ENCODE measurements around the gene RIPPLY3.
"Not testable (repeated sequence)": the region's sequence is repeated elsewhere in the genome, so short reads cannot be mapped to it uniquely, and the experiment has no call there.

Gene RIPPLY3

GRCh38 chr21:36973986-36974850 is 32.3 kb upstream of the RIPPLY3 start:
- Mint-ChIP-seq H3K27ac (no peak overlapping the region), H3K4me3 (no peak overlapping the region), H3K9me3 (no peaks in the 10 kb centered on the region)

GRCh38 chr21:36974851-36975192 is 31.7 kb upstream of the RIPPLY3 start:
- no peaks in the 10 kb centered on the region for H3K27me3 Mint-ChIP-seq
- no peaks in the 10 kb centered on the region for H3K36me3 Mint-ChIP-seq
- H3K27ac Mint-ChIP-seq = no peak overlapping the region
- ATAC-seq (ENCODE audit: low read depth) = no peak
- peaks cover 14% of the 10 kb centered on the region for H3K4me1 Mint-ChIP-seq
- H3K9me3 Mint-ChIP-seq = no peaks in the 10 kb centered on the region
- H3K4me3 Mint-ChIP-seq = no peak overlapping the region
- DNase-seq (ENCODE audit: low spot score in 2 of 2) = no peak

More at GRCh38 chr21:36973986-36974850, 32.3 kb upstream of the RIPPLY3 start:
- Mint-ChIP-seq H3K27me3 (no peaks in the 10 kb centered on the region), H3K4me1 (peaks cover 14% of the 10 kb centered on the region), H3K36me3 (no peaks in the 10 kb centered on the region)
- no peak for ATAC-seq (ENCODE audit: low read depth)
- no peak for DNase-seq (ENCODE audit: low spot score in 2 of 2)

- DNase-seq (ENCODE audit: low spot score in 2 of 2) (no peak), ATAC-seq (ENCODE audit: low read depth) (no peak)
- peaks cover 21% of the 10 kb centered on the region for H3K4me1 Mint-ChIP-seq
- peak overlapping the region; percentile 68 for H3K27ac Mint-ChIP-seq
- H3K4me3 Mint-ChIP-seq = no peak overlapping the region
- no peaks in the 10 kb centered on the region for H3K36me3 Mint-ChIP-seq
- H3K9me3 Mint-ChIP-seq = no peaks in the 10 kb centered on the region
- H3K27me3 Mint-ChIP-seq = peaks cover 2% of the 10 kb centered on the region
These were observed 30.2 kb upstream of the RIPPLY3 start for GRCh38 chr21:36976228-36976861.

GRCh38 chr21:36976882-36977651 is 29.4 kb upstream of the RIPPLY3 start:
- peak overlapping the region; percentile 21 for H3K4me3 Mint-ChIP-seq
- no peaks in the 10 kb centered on the region for H3K36me3 Mint-ChIP-seq
- peak; percentile 27 to 56 for DNase-seq (ENCODE audit: low spot score in 2 of 2)

GRCh38 chr21:36980280-36981048 is 26.0 kb upstream of the RIPPLY3 start:
- Mint-ChIP-seq H3K27me3 (peaks cover 4% of the 10 kb centered on the region), H3K9me3 (no peaks in the 10 kb centered on the region), H3K27ac (no peak overlapping the region), H3K4me3 (peak overlapping the region; percentile 89), H3K36me3 (no peaks in the 10 kb centered on the region), H3K4me1 (peaks cover 21% of the 10 kb centered on the region)
- no peak for DNase-seq (ENCODE audit: low spot score in 2 of 2)
- ATAC-seq (ENCODE audit: low read depth) = peak; percentile 46

More at GRCh38 chr21:36976882-36977651, 29.4 kb upstream of the RIPPLY3 start:
- Mint-ChIP-seq H3K9me3 (no peaks in the 10 kb centered on the region), H3K27ac (peak overlapping the region; percentile 68), H3K4me1 (peaks cover 21% of the 10 kb centered on the region), H3K27me3 (peaks cover 2% of the 10 kb centered on the region)
- peak; percentile 77 for ATAC-seq (ENCODE audit: low read depth)

GRCh38 chr21:36981049-36981391 is 25.5 kb upstream of the RIPPLY3 start:
- H3K4me1 Mint-ChIP-seq = peaks cover 21% of the 10 kb centered on the region
- DNase-seq (ENCODE audit: low spot score in 2 of 2) = no peak
- ATAC-seq (ENCODE audit: low read depth) = no peak
- H3K9me3 Mint-ChIP-seq = no peaks in the 10 kb centered on the region
- H3K4me3 Mint-ChIP-seq = peak overlapping the region; percentile 89
- peaks cover 4% of the 10 kb centered on the region for H3K27me3 Mint-ChIP-seq
- H3K27ac Mint-ChIP-seq = no peak overlapping the region
- H3K36me3 Mint-ChIP-seq = no peaks in the 10 kb centered on the region

GRCh38 chr21:36981977-36982700 is 24.4 kb upstream of the RIPPLY3 start:
- no peak overlapping the region for H3K27ac Mint-ChIP-seq
- H3K36me3 Mint-ChIP-seq = no peaks in the 10 kb centered on the region
- H3K4me1 Mint-ChIP-seq = peaks cover 13% of the 10 kb centered on the region
- DNase-seq (ENCODE audit: low spot score in 2 of 2) (no peak), ATAC-seq (ENCODE audit: low read depth) (no peak)
- no peak overlapping the region for H3K4me3 Mint-ChIP-seq
- no peaks in the 10 kb centered on the region for H3K9me3 Mint-ChIP-seq
- peaks cover 4% of the 10 kb centered on the region for H3K27me3 Mint-ChIP-seq

GRCh38 chr21:36985751-36986594 is 20.5 kb upstream of the RIPPLY3 start:
- Mint-ChIP-seq H3K27me3 (peaks cover 2% of the 10 kb centered on the region), H3K36me3 (no peaks in the 10 kb centered on the region), H3K9me3 (no peaks in the 10 kb centered on the region), H3K4me3 (no peak overlapping the region), H3K27ac (no peak overlapping the region), H3K4me1 (peaks cover 2% of the 10 kb centered on the region)
- DNase-seq (ENCODE audit: low spot score in 2 of 2) (no peak), ATAC-seq (ENCODE audit: low read depth) (no peak)

- H3K27me3 Mint-ChIP-seq = peaks cover 2% of the 10 kb centered on the region
- H3K9me3 Mint-ChIP-seq = no peaks in the 10 kb centered on the region
- no peak overlapping the region for H3K27ac Mint-ChIP-seq
- no peaks in the 10 kb centered on the region for H3K36me3 Mint-ChIP-seq
- no peaks in the 10 kb centered on the region for H3K4me1 Mint-ChIP-seq
- no peak overlapping the region for H3K4me3 Mint-ChIP-seq
- ATAC-seq (ENCODE audit: low read depth) = no peak
- DNase-seq (ENCODE audit: low spot score in 2 of 2) = no peak
These were observed 18.7 kb upstream of the RIPPLY3 start for GRCh38 chr21:36987845-36988244.

- peaks cover 2% of the 10 kb centered on the region for H3K27me3 Mint-ChIP-seq
- no peaks in the 10 kb centered on the region for H3K36me3 Mint-ChIP-seq
- H3K27ac Mint-ChIP-seq = no peak overlapping the region
- peak overlapping the region; percentile 49 for H3K4me3 Mint-ChIP-seq
- ATAC-seq (ENCODE audit: low read depth) = no peak
- no peaks in the 10 kb centered on the region for H3K4me1 Mint-ChIP-seq
- no peaks in the 10 kb centered on the region for H3K9me3 Mint-ChIP-seq
- DNase-seq (ENCODE audit: low spot score in 2 of 2) = no peak
These were observed 18.0 kb upstream of the RIPPLY3 start for GRCh38 chr21:36988536-36988935.

- not testable (repeated sequence) for H3K9me3 Mint-ChIP-seq; H3K4me1 Mint-ChIP-seq; H3K27ac Mint-ChIP-seq; DNase-seq (ENCODE audit: low spot score in 2 of 2); ATAC-seq (ENCODE audit: low read depth); H3K36me3 Mint-ChIP-seq; H3K27me3 Mint-ChIP-seq
- peak overlapping the region; percentile 90 for H3K4me3 Mint-ChIP-seq
These were observed 17.3 kb upstream of the RIPPLY3 start for GRCh38 chr21:36989199-36989698.

- Mint-ChIP-seq H3K36me3 (no peaks in the 10 kb centered on the region), H3K27ac (peak overlapping the region; percentile 72), H3K27me3 (no peaks in the 10 kb centered on the region), H3K9me3 (no peaks in the 10 kb centered on the region), H3K4me3 (peak overlapping the region; percentile 90), H3K4me1 (no peaks in the 10 kb centered on the region)
- peak; percentile 76 to 85 for DNase-seq (ENCODE audit: low spot score in 2 of 2)
- ATAC-seq (ENCODE audit: low read depth) = peak; percentile 84
These were observed 16.6 kb upstream of the RIPPLY3 start for GRCh38 chr21:36989699-36990507.

Data from memory B cell (primary cell).